HUES48 (cell line): ENCODE results near the gene GNAZ.

ENCODE experiments used
- H3K27ac ChIP-seq: one replicate; pipeline ENCODE4 v1.7.0; 2013; ENCODE audit warnings: low read depth, low read length, inconsistent platforms
- H3K27me3 ChIP-seq: 2 replicates; pipeline ENCODE4 v1.6.1; 2013; ENCODE audit warnings: mild to moderate bottlenecking, low read length; ENCODE audit not compliant: control insufficient read depth, insufficient read depth
- H3K36me3 ChIP-seq: 2 replicates; pipeline ENCODE4 v1.6.1; 2013; ENCODE audit warnings: low read length; ENCODE audit not compliant: control insufficient read depth, insufficient read depth
- H3K4me1 ChIP-seq: 2 replicates; pipeline ENCODE4 v1.6.1; 2013; ENCODE audit warnings: mild to moderate bottlenecking, low read length; ENCODE audit not compliant: control insufficient read depth, insufficient read depth
- H3K4me3 ChIP-seq: 2 replicates; pipeline ENCODE4 v1.5.1; 2013; ENCODE audit warnings: mild to moderate bottlenecking, low read depth, low read length
- H3K9ac ChIP-seq: 2 replicates; pipeline ENCODE4 v1.6.1; 2013; ENCODE audit warnings: mild to moderate bottlenecking, low read depth, low read length, moderate library complexity
- H3K9me3 ChIP-seq: 2 replicates; pipeline ENCODE4 v1.6.1; 2013; ENCODE audit warnings: low read length; ENCODE audit not compliant: control insufficient read depth, insufficient read depth

GNAZ gene

DNA sequence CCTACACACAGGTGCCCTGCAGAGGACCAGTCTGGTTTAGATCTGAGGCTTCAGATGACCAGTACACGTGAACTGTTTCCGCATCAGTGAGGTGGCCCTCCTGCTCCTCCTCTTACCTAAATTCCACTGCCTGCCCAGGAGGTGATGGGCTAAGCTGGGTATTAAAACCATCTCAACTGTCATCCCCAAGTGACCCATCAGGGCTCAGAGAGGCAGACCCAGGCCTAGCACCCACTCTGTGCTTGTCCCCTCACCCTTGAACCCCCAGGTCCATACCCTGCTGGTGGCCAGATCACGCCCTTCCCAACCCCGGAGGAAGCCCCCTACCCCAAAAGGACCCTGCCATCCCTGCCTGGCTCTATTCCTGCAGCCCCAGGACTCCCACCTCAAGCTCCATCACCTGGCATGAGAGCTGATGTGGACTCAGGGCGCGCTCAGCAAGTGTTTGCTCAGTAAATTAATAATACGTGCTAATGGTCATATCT is 50.1 kb downstream of the GNAZ start:
- Histone ChIP-seq H3K27me3 (peaks cover 23% of the 10 kb centered on the region), H3K4me1 (peaks cover 7% of the 10 kb centered on the region; the same call in 1 of the 2 replicates), H3K9me3 (no peaks in the 10 kb centered on the region), H3K36me3 (no peaks in the 10 kb centered on the region), H3K27ac (no peak overlapping the region), H3K4me3 (no peak overlapping the region), H3K9ac (no peak overlapping the region)

- H3K9me3 ChIP-seq = no peaks in the 10 kb centered on the region
- no peak overlapping the region for H3K9ac ChIP-seq
- peaks cover 7% of the 10 kb centered on the region; the same call in 1 of the 2 replicates for H3K4me1 ChIP-seq
- H3K27me3 ChIP-seq = peaks cover 23% of the 10 kb centered on the region
- H3K27ac ChIP-seq = no peak overlapping the region
- no peaks in the 10 kb centered on the region for H3K36me3 ChIP-seq
- no peak overlapping the region for H3K4me3 ChIP-seq
Observed at GRCh38 chr22:23121000-23121421, 50.7 kb downstream of the GNAZ start.

GRCh38 chr22:23121424-23121823 is 51.1 kb downstream of the GNAZ start:
- Histone ChIP-seq H3K4me3 (no peak overlapping the region), H3K27ac (no peak overlapping the region), H3K9me3 (no peaks in the 10 kb centered on the region), H3K27me3 (peaks cover 23% of the 10 kb centered on the region), H3K4me1 (peaks cover 5% of the 10 kb centered on the region; the same call in 1 of the 2 replicates), H3K9ac (no peak overlapping the region), H3K36me3 (no peaks in the 10 kb centered on the region)

DNA sequence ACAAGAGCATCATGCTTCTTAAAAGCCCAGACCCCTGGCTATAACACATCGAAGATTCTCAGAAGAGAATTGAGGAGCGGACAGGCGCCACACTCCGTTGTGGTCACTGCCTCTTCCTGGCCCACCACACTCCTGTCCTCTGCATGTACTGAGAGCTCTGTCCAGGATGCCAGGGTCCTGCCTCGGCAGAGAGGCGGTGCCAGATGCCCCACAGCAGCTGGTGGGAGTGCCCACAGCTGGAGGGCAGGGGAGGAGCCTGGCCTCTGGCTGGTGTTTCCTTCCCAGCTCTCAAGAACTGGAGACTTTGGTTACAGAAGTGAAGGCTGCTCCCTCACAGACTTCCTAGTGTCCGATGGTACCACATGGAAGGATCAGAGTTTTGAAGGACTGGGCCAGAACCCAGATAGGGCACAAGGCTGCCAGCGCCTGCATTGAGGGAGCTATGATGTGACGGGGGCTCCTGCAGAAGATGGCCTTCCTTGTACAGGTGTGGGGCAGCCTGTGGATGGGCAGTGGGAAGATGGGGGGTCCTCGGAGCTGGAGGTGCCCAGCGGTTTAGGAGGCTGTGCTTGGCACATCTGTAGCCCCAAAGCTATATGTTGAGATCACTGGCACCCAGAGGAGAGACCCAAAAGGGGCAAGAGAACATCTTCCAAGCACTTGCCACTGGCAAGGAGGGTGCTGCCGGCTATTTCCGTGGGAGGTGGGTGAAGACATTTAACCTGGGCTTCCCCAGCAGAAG is 52.1 kb downstream of the GNAZ start:
- no peaks in the 10 kb centered on the region for H3K9me3 ChIP-seq
- peaks cover 23% of the 10 kb centered on the region for H3K27me3 ChIP-seq
- H3K36me3 ChIP-seq = no peaks in the 10 kb centered on the region
- H3K9ac ChIP-seq = no peak overlapping the region
- no peak overlapping the region for H3K4me3 ChIP-seq
- H3K4me1 ChIP-seq = no peaks in the 10 kb centered on the region
- H3K27ac ChIP-seq = no peak overlapping the region

GRCh38 chr22:23122992-23123803 is 52.9 kb downstream of the GNAZ start:
- H3K9me3 ChIP-seq = no peaks in the 10 kb centered on the region
- no peak overlapping the region for H3K9ac ChIP-seq
- H3K4me1 ChIP-seq = no peaks in the 10 kb centered on the region
- H3K27ac ChIP-seq = no peak overlapping the region
- peaks cover 23% of the 10 kb centered on the region for H3K27me3 ChIP-seq
- H3K4me3 ChIP-seq = no peak overlapping the region
- no peaks in the 10 kb centered on the region for H3K36me3 ChIP-seq

- H3K27me3 ChIP-seq = peaks cover 23% of the 10 kb centered on the region
- H3K9me3 ChIP-seq = no peaks in the 10 kb centered on the region
- no peaks in the 10 kb centered on the region for H3K4me1 ChIP-seq
- H3K36me3 ChIP-seq = no peaks in the 10 kb centered on the region
- H3K9ac ChIP-seq = no peak overlapping the region
- no peak overlapping the region for H3K4me3 ChIP-seq
- no peak overlapping the region for H3K27ac ChIP-seq
Observed at GRCh38 chr22:23123804-23124254, 53.5 kb downstream of the GNAZ start.

DNA sequence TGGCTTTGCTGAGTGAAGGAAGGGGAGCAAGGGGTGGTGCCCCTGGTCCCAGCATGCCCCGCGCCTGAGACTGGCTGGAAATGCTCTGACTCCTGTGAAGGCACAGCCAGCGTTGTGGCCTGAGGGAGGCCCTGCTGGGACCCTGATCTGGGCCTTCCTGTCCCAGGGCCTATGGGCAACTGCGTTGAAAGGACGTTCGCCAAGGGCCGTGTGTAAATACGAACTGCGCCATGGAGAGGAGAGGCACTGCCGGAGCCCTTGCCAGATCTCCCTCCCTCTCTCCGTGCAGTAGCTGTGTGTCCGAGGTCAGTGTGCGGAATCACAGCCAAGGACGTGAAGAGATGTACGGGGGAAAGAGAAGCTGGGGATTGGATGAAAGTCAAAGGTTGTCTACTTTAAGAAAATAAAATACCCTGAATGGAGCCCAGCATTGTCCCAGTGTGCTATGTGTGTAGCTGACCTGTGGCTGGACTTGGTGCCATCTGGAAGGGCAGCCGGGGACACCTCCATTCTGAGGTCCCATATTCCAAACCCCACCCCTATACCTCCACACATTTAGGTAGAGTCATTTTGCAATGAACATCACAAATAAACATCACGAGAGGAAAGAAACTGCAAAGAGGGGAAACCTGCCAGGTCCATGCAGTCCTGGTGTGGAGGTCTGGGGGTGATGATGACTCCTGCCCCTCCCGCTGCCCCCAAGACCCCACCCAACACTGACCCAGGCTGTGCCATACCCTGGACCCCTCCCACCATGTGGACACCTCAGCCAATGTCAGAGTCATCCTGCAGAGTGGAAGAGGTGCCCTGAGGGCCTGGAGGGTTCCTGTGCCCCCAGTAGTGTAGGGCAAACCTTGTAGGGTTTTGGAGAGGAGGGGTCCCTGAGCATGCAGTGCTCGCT is 54.5 kb downstream of the GNAZ start:
- no peak overlapping the region for H3K9ac ChIP-seq

GRCh38 chr22:23125512-23126103 is 55.3 kb downstream of the GNAZ start:
- Histone ChIP-seq H3K9ac (no peak overlapping the region), H3K27me3 (peaks cover 17% of the 10 kb centered on the region), H3K27ac (no peak overlapping the region), H3K36me3 (no peaks in the 10 kb centered on the region), H3K9me3 (no peaks in the 10 kb centered on the region), H3K4me1 (no peaks in the 10 kb centered on the region), H3K4me3 (no peak overlapping the region)

More for the DNA sequence above, 54.5 kb downstream of the GNAZ start:
- Histone ChIP-seq H3K9me3 (no peaks in the 10 kb centered on the region), H3K36me3 (no peaks in the 10 kb centered on the region), H3K27me3 (peaks cover 23% of the 10 kb centered on the region), H3K27ac (no peak overlapping the region), H3K4me3 (no peak overlapping the region), H3K4me1 (no peaks in the 10 kb centered on the region)

DNA sequence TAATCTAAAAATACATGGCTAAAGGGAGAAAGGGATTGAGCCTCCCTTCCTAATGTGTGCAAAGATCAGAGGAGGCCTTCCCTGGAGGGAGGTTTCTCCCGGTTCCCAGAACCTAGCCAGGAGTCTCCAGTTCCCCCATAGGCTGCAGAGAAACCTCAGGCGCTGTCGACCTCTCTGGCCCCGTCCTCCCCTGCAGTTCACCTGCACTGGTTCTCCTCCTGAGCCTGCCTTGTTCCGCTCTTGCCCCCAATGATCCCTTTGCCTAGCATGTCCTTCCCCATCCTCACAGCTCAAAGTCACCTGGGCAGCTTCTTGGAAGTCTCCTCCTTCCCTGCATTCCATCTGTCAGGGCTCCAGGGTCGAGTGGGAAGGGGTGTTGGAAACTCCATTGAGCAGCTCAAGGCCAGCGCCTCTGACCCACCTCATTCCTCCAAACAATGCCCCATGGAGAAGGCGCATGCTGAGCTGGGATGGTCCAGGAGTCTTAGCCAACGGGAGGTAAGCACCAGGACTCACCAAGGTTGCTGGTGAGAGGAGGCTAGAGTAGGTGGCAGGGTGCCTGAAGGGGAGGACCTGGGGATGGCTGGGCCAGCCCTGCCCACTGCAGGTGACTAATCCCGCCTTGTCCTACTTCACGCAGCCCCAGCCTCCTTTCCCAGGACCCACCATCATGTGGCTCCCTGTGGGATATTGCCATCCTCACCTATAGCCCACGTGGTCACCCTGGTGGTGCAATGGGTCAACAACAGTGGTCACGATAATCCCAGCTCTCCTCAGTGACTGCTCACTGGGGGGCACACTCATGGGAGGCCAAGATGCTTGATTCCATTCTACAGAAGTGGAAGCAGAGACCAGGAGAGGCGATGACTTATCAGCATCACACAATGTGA is 56.1 kb downstream of the GNAZ start:
- Histone ChIP-seq H3K4me1 (no peaks in the 10 kb centered on the region), H3K27ac (no peak overlapping the region), H3K9ac (no peak overlapping the region), H3K4me3 (no peak overlapping the region), H3K36me3 (no peaks in the 10 kb centered on the region), H3K27me3 (peaks cover 9% of the 10 kb centered on the region; the same call in 1 of the 2 replicates), H3K9me3 (no peaks in the 10 kb centered on the region)
